Heart left ventricle (tissue), 16 donors: ENCODE results near the gene BAX. TPM values are rescaled to one million over a fixed set of nuclear protein-coding genes. Genes with fewer than 3 reads are reported as not detected.
"Not testable (repeated sequence)": the region's sequence is repeated elsewhere in the genome, so short reads cannot be mapped to it uniquely, and the experiment has no call there.

Experiments
- ATAC-seq, 4 donors: fragments of 200-7000 bp; cut with Tn5 transposase; one replicate each; pipeline ENCODE4 v1.9.1; 2020 to 2022; ENCODE audit warnings: moderate library complexity in 4 of 4, mild to moderate bottlenecking in 3 of 4, moderate number of reproducible peaks in 1 of 4
- DNase-seq, 5 donors: peaks; one replicate each; pipeline ENCODE4 v3.0.0-alpha.2; 2020
- H3K27ac ChIP-seq, 12 donors: fragments of 200-600 bp; sonication (generic) in 4 of 12; one replicate each; pipeline versions ENCODE4 v1.5.0 to v1.8.0; 2016 to 2022; ENCODE audit warnings: mild to moderate bottlenecking in 2 of 12
- H3K27me3 ChIP-seq, 9 donors: fragments of 200-600 bp; sonication (generic) in 2 of 9; one replicate each; pipeline versions ENCODE4 v1.5.1 to v1.8.0; 2016 to 2022; ENCODE audit warnings: mild to moderate bottlenecking in 3 of 9
- H3K36me3 ChIP-seq, 9 donors: fragments of 200-600 bp; sonication (generic) in 2 of 9; one replicate each; pipeline versions ENCODE4 v1.5.0 to v1.8.0; 2018 to 2022; ENCODE audit warnings: mild to moderate bottlenecking in 2 of 9
- H3K4me1 ChIP-seq, 12 donors: fragments of 200-600 bp; sonication (generic) in 4 of 12; one replicate each; pipeline versions ENCODE4 v1.5.0 to v1.8.0; 2016 to 2022; ENCODE audit warnings: mild to moderate bottlenecking in 3 of 12
- H3K4me3 ChIP-seq, 12 donors: fragments of 200-600 bp; sonication (generic) in 4 of 12; one replicate each; pipeline versions ENCODE4 v1.5.0 to v1.8.0; 2017 to 2022; ENCODE audit warnings: mild to moderate bottlenecking in 9 of 12, moderate library complexity in 4 of 12
- H3K9me3 ChIP-seq, 12 donors: fragments of 200-600 bp; sonication (generic) in 4 of 12; one replicate each; pipeline versions ENCODE4 v1.5.0 to v1.8.0; 2016 to 2022; ENCODE audit warnings: mild to moderate bottlenecking in 1 of 12
- POLR2A ChIP-seq, 2 donors: fragments of 450-650 bp; IDR thresholded peaks; one replicate each; pipeline ENCODE4 v1.6.1; 2017; ENCODE audit warnings: antibody characterized with exemption in 2 of 2, mild to moderate bottlenecking in 2 of 2, moderate library complexity in 2 of 2
- WGBS, 4 donors: extraction: QIAGEN DNeasy Blood & Tissue Kit in 2 of 4; methylation state at CpG; one replicate each; pipeline versions ENCODE4 v1.1.5 to v1.1.7; 2013 to 2018; 5-methylcytosine and 5-hydroxymethylcytosine counted together
- intact Hi-C, 10 donors: fragments of 100-400 bp; cut with DNase I; formaldehyde crosslinking; loops; one replicate each; pipeline versions ENCODE4 v1.11.1 to v1.14.2; 2022
- polyA plus RNA-seq, 2 donors: library from polyadenylated mRNA; stranded (reverse); fragments of 200-250 nt; gene quantifications; one replicate each; pipeline ENCODE4 v1.2.3, GENCODE V29; 2013
- total RNA-seq, 9 donors: library from RNA; depleted of rRNA in 2 of 9; stranded (reverse); fragments of >200 nt in 2 of 9; fragmentation: NEBNext Ultra II Directional in 3 of 9; extraction: Animal tissue kit (Norgen Biotek cat#: 25700) in 3 of 9; gene quantifications; one replicate each; pipeline versions ENCODE4 v1.1.0 to v1.2.4, GENCODE V29; 2016 to 2023
- TF ChIP-seq, protein P1 (sequence below), 12 donors: fragments of 200-600 bp; sonication (generic) in 4 of 12; IDR thresholded peaks; one replicate each; pipeline versions ENCODE4 v1.5.0 to v1.8.0; 2018 to 2022; ENCODE audit warnings: antibody characterized with exemption in 12 of 12, mild to moderate bottlenecking in 5 of 12
- donor health status: ischemic (EF 13 %, LVEDD 7.1; RV severe dilation, severe dysfunction).
- donor health status: healthy with polysubstance abuse.
- donor health status: DM: no; HTN: yes; CAD: no.
- donor health status: DM: no; HTN: no; CAD: no.
- donor health status: ischemic (EF 25% LVEDD 6.9; RV normal size, moderate dysfunction).
- donor health status: ischemic (EF 25% LVEDD 5.7; RV mildly dilated, moderate dysfunction).
- donor health status: healthy.
- donor health status: DM: yes; HTN: yes; CAD: no.
- donor health status: ischemic (EF 35%, LVEDD 5.7; RV mildly dilated, moderate dysfunction).
- donor health status: nonischemic (EF 11% LVEDD 7.7; RV severe dilation, severe dysfunction).
- donor health status: DM: yes; HTN: yes; CAD: no.
- donor health status: PGD.
- donor health status: ischemic (EF 29% LVEDD 5.4; RV normal size, mild dysfunction).
- donor health status: nonischemic (EF 23%, LVEDD 6.1; RV moderate dilation, normal function).

The BAX gene
- total and polyA plus RNA-seq, 11 donors = 17.9 to 68.4 (median 23.1) TPM

DNA sequence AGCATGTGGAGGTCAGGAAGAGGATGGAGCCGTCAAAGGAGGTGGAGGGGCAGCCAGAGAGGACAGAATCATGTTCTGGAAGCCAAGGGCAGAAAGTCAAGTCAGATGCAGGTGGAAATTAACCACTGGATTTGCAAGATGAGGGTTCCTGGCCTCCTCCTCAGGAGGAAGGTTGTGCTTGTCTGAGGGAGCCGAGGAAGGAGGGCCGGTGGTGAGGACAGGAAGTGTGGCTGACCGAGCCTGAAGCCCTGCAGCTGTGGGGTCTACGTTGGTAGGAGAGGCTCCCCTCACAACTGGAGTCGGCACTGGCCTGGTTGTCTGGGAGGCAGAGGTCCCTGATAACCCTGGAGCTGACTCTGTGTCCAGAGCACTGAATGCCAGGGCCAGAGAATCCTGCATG lies 36.6 kb upstream of the BAX start:
- 77 to 88% (median 80%) methylated on average over 6 of the region's 6 CpGs for WGBS, 4 donors
- Histone ChIP-seq H3K27me3 (no peaks in the 10 kb centered on the region), H3K4me1 (no peaks in the 10 kb centered on the region), H3K9me3 (no peaks in the 10 kb centered on the region), H3K36me3 (peaks cover 4 to 97% (median 93%) of the 10 kb centered on the region in 9 donors), H3K4me3 (no peak overlapping the region), H3K27ac (no peak overlapping the region)
- DNase-seq (no peak), ATAC-seq (no peak)
- no peak for TF ChIP-seq POLR2A (IDR thresholded peaks at IDR 0.05)
- TF ChIP-seq, protein P1, sequence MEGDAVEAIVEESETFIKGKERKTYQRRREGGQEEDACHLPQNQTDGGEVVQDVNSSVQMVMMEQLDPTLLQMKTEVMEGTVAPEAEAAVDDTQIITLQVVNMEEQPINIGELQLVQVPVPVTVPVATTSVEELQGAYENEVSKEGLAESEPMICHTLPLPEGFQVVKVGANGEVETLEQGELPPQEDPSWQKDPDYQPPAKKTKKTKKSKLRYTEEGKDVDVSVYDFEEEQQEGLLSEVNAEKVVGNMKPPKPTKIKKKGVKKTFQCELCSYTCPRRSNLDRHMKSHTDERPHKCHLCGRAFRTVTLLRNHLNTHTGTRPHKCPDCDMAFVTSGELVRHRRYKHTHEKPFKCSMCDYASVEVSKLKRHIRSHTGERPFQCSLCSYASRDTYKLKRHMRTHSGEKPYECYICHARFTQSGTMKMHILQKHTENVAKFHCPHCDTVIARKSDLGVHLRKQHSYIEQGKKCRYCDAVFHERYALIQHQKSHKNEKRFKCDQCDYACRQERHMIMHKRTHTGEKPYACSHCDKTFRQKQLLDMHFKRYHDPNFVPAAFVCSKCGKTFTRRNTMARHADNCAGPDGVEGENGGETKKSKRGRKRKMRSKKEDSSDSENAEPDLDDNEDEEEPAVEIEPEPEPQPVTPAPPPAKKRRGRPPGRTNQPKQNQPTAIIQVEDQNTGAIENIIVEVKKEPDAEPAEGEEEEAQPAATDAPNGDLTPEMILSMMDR (IDR thresholded peaks at IDR 0.05) = no peak
- intact Hi-C loops = no loop called here

DNA sequence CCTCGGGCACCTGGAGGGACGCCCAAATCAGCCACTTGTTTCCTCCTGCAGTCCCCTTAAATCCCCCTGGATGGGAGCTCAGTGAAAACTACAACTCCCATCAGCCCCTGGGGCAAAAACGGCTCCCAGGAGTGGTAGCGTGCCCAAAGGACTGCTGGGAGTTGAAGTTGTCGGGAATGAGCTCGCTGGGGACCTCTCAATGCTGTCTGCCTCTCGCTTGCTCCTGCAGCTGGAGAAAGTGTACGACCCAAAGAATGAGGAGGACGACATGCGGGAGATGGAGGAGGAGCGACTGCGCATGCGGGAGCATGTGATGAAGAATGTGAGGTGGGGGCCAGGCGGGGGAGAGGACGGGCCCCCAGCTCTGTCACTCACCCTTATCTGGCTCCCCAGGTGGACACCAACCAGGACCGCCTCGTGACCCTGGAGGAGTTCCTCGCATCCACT lies 35.9 kb upstream of the BAX start:
- ATAC-seq = peak in 2 of 4 donors; percentile 42 to 54

DNA sequence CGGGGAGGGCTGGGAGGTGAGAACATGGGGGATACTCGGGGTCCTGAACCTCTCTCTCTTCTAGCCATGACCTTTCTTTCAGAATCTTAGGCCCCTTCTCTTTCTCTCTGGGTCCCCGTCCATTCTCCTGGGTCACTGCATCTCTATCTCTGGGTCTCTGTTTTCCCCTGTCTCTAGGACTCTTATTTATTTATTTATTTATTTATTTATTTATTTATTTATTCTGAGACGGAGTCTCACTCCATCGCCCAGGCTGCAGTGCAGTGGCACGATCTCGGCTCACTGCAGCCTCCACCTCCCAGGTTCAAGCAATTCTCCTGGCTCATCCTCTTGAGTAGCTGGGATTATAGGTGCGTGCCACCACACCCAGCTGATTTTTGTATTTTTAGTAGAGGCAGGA lies 35.4 kb upstream of the BAX start:
- intact Hi-C loops, ATAC-seq, H3K27ac ChIP-seq, H3K4me1 ChIP-seq, H3K27me3 ChIP-seq, H3K9me3 ChIP-seq, DNase-seq, H3K4me3 ChIP-seq: not testable (repeated sequence)
- peaks cover 3 to 90% (median 83%) of the 10 kb centered on the region in 9 donors for H3K36me3 ChIP-seq
- WGBS, 4 donors = 92 to 95% (median 93%) methylated on average over 8 of the region's 8 CpGs

More for the DNA sequence above, 35.9 kb upstream of the BAX start:
- H3K27ac ChIP-seq = no peak overlapping the region
- no peaks in the 10 kb centered on the region for H3K9me3 ChIP-seq
- intact Hi-C loops = no loop called here
- no peak overlapping the region for H3K4me3 ChIP-seq
- H3K4me1 ChIP-seq = no peaks in the 10 kb centered on the region
- WGBS, 4 donors = 83 to 87% (median 84%) methylated on average over 18 of the region's 18 CpGs
- no peak for DNase-seq
- H3K36me3 ChIP-seq = peaks cover 4 to 94% (median 87%) of the 10 kb centered on the region in 9 donors
- TF ChIP-seq POLR2A (IDR thresholded peaks at IDR 0.05) = no peak
- TF ChIP-seq, protein P1 (IDR thresholded peaks at IDR 0.05) = no peak
- no peaks in the 10 kb centered on the region for H3K27me3 ChIP-seq

DNA sequence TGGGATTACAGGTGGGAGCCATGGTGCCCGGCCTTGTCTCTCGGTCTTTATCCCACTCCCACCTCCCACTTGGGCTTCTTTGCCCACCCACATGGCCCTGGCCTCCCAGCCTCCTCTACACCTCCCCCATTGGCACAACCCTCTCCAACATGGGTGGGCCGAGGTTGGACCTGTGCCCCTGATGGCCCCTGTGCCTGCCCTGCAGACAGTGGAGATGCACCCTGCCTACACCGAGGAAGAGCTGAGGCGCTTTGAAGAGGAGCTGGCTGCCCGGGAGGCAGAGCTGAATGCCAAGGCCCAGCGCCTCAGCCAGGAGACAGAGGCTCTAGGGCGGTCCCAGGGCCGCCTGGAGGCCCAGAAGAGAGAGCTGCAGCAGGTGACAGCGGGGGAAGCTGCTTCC lies 33.7 kb upstream of the BAX start:
- ATAC-seq (no peak), DNase-seq (no peak)
- 87 to 92% (median 88%) methylated on average over 10 of the region's 10 CpGs for WGBS, 4 donors
- intact Hi-C loops = no loop called here
- H3K36me3 ChIP-seq = peaks cover 0 to 73% (median 66%) of the 10 kb centered on the region in 9 donors
- TF ChIP-seq POLR2A (IDR thresholded peaks at IDR 0.05) = no peak
- TF ChIP-seq, protein P1 (IDR thresholded peaks at IDR 0.05) = no peak
- no peak overlapping the region for H3K27ac ChIP-seq
- no peaks in the 10 kb centered on the region for H3K4me1 ChIP-seq
- H3K4me3 ChIP-seq = no peak overlapping the region
- H3K27me3 ChIP-seq = no peaks in the 10 kb centered on the region
- H3K9me3 ChIP-seq = no peaks in the 10 kb centered on the region
